ENCODE results near the gene PATJ. TPM values are rescaled to one million over a fixed set of nuclear protein-coding genes. Genes with fewer than 3 reads are reported as not detected.
A peak's percentile ranks its signal among the peaks of the same experiment; 100 is the strongest.

The PATJ gene
- total RNA-seq, 1 experiment from 2014 or later, result 47.3 TPM

DNA sequence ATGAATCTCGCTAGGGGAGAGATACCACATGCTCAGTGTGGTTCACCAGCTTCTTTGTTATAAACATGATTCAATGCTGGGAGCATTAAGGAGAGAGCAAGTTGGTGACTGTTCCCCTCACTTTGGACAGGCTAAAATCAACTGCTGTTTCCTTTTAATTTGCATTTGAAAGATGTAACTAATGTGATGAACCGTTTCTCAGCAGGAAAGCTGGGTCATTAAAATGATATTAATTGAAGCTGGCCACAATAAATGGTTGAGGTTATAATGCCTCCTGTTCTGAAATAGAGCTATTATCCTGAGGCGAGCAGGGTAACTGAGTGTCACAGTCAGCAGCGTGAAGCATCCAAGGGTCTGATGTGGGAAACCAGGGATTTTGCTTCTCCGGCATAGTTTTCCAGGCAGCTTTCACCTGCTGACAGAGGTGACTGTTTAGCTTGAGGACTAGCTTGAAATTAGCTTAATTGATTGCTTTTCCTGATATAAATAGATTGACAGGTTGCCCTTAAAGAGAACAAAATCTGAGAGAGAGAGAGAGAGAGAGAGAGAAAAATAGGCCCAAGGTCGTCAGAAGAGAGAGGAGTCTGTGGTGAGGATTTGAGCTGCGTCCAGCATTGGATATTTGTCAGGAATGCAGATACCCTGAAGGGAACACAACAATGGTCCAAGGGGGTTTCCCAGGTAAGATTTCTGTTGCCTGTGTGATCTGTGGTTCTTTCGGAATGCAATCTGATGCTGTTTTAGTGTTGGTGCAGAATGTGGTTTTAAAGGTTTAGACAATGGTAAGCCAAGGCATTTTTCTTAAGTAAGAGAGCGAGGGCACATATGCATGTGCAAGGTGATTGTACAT lies 209.7 kb downstream of the PATJ start:
- Mint-ChIP-seq H3K4me1 (peaks cover 44% of the 10 kb centered on the region in 2 experiments), H3K9me3 (no peaks in the 10 kb centered on the region; a peak in 1 of 5 replicates), H3K27ac (peak overlapping the region; percentile 91 to 98 (median 96)), H3K27me3 (ENCODE audit: low read depth) (no peaks in the 10 kb centered on the region), H3K36me3 (ENCODE audit: insufficient read depth in 1 of 3, low read depth in 3 of 3) (no peaks in the 10 kb centered on the region; a peak in 1 of 7 replicates), H3K4me3 (peak overlapping the region in 1 of 2 experiments; percentile 70; a peak in 4 of 5 replicates)
- no peak overlapping the region for H4K8ac ChIP-seq (replicated peaks; ENCODE audit: insufficient read length, low read depth, low read length)
- no peak overlapping the region for H2BK120ac ChIP-seq (ENCODE audit: low read depth, low read length, poor library complexity, severe bottlenecking)
- H4K20me1 ChIP-seq (ENCODE audit: control insufficient read depth, insufficient read depth, insufficient read length), result no peaks in the 10 kb centered on the region
- H4K91ac ChIP-seq (ENCODE audit: insufficient read length, low read depth, low read length), result no peak overlapping the region
- no peak overlapping the region for H2AFZ ChIP-seq (ENCODE audit: low read length)
- H3T11ph ChIP-seq (ENCODE audit: low read length), result no peak overlapping the region
- H3K27ac ChIP-seq (ENCODE audit: insufficient read length, low read depth, low read length), result peak overlapping the region; percentile 77
- no peaks in the 10 kb centered on the region for H3K27me3 ChIP-seq (ENCODE audit: insufficient read depth, low read length)
- H3K9me3 ChIP-seq (ENCODE audit: control insufficient read depth, low read depth, low read length), result no peaks in the 10 kb centered on the region
- no peak overlapping the region for H2BK20ac ChIP-seq (ENCODE audit: low read depth, low read length, poor library complexity, severe bottlenecking)
- no peak overlapping the region for H2AK5ac ChIP-seq (ENCODE audit: insufficient read length, low read length)
- no peak overlapping the region for H2BK12ac ChIP-seq (ENCODE audit: insufficient read length, low read depth, low read length)
- H2BK5ac ChIP-seq (ENCODE audit: insufficient read length, low read length), result no peak overlapping the region
- H3K23me2 ChIP-seq (ENCODE audit: insufficient read length, low read depth, low read length, poor library complexity, severe bottlenecking), result no peaks in the 10 kb centered on the region
- H3K4me1 ChIP-seq (ENCODE audit: insufficient read depth, low read length), result peaks cover 2% of the 10 kb centered on the region; the same call in 1 of the 2 replicates
- H3K4ac ChIP-seq (ENCODE audit: low read depth, low read length), result no peak overlapping the region
- no peak overlapping the region for H3K14ac ChIP-seq (ENCODE audit: insufficient read depth, low read length)
- no peak overlapping the region for H3K23ac ChIP-seq (ENCODE audit: insufficient read length, low read depth, low read length)
- no CpG with 5 or more reads among the region's 9 CpGs for WGBS (ENCODE audit: extremely low coverage, insufficient read length, low lambda C conversion rate)
- H4K5ac ChIP-seq (ENCODE audit: insufficient read length, low read depth, low read length), result no peak overlapping the region
- no peaks in the 10 kb centered on the region for H3K79me1 ChIP-seq (ENCODE audit: insufficient read depth, low read depth, low read length, poor library complexity, severe bottlenecking)
- no peak overlapping the region for H3K56ac ChIP-seq (ENCODE audit: insufficient read length, low read depth, low read length)
- H3K79me2 ChIP-seq (ENCODE audit: insufficient read depth, low read length), result no peaks in the 10 kb centered on the region
- peak; percentile 47 for DNase-seq
- no peak for TF ChIP-seq CTCF (conservative IDR thresholded peaks at IDR 0.05)
- peak overlapping the region; percentile 30 for H3K4me2 ChIP-seq (ENCODE audit: insufficient read depth, insufficient read length, low read length)
- no peak overlapping the region for H3K9ac ChIP-seq (ENCODE audit: extremely low read depth, insufficient read length, low read length)
- H2BK15ac ChIP-seq (ENCODE audit: low read depth, low read length), result no peak overlapping the region
- H3K18ac ChIP-seq (ENCODE audit: insufficient read length, low read depth, low read length), result no peak overlapping the region

Measured in H9 (cell line).